ENCODE results near the gene PPP3R1. TPM values are rescaled to one million over a fixed set of nuclear protein-coding genes. Genes with fewer than 3 reads are reported as not detected.

Gene PPP3R1
- total and polyA plus RNA-seq, 2 of the 8 experiments (the other 6 are each of a cell fraction or from before 2014, with no cell fraction given): 9.3 to 85.1 TPM

DNA sequence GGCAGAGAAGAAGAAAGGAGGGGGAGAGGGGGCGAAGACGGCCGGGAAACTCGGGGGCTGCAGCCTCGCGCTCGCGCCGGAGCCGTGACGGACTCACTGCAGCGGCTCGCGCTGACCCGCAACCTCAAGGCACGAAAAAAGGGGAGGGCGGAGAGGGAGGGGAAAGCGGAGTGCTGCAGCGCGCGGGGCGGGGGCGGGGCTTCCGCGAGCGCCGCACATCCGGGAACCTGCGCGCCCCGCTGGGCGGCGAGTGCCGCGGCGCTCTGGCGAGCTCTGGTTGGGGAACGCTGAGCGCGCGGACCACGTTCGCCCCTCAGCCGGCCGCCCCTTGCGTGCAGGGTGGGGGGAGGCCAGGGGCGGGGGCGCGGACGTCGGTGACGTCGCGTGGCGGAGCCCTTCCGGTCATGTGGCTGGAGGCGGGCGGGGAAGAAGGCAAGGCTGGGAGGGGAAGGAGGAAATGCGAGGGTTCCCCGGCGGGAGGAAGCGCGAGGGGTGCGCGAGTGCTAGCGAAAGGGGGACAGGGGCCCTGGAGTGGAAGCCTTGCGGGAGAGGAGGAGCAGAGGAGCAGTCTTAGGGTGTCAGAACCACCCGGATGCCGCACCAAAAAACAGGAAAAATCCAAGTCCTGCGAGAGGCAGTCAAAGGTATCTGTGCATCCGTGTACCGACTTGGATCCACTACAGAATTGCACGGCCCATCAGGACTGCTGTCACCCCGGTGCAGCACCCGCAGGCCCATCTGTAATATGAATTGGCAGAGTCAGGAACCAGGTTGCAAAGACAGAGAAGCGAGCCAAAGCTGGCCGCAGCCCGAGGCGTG lies at the start of gene PPP3R1 (continued):
- TF ChIP-seq CTBP2 (IDR thresholded peaks at IDR 0.05; ENCODE audit: borderline replicate concordance, insufficient read depth, insufficient read length, low read length) (peak; percentile 64), SP2 (IDR thresholded peaks at IDR 0.05; ENCODE audit: low read length) (no peak), TAF7 (optimal IDR thresholded peaks at IDR 0.05; ENCODE audit: borderline replicate concordance, low read depth, low read length) (no peak), EGR1 (IDR thresholded peaks at IDR 0.05; ENCODE audit: borderline replicate concordance, low read depth, low read length) (peak; percentile 69), EP300 (IDR thresholded peaks at IDR 0.05; ENCODE audit: borderline replicate concordance in 1 of 2, low read depth in 2 of 2, low read length in 2 of 2) (peak in 1 of 2 experiments; percentile 71; a peak in 2 of 3 replicates), SIRT6 (IDR thresholded peaks at IDR 0.05; ENCODE audit: low read length) (no peak), KDM4A (IDR thresholded peaks at IDR 0.05; ENCODE audit: low read depth, low read length, severe bottlenecking) (peak; percentile 62), NANOG (IDR thresholded peaks at IDR 0.05; ENCODE audit: insufficient read depth, low read depth, low read length, poor library complexity, severe bottlenecking) (peak; percentile 15), RAD21 (IDR thresholded peaks at IDR 0.05 in 1 of 2, conservative IDR thresholded peaks at IDR 0.05 in 1 of 2; ENCODE audit: low read depth in 2 of 2, low read length in 2 of 2) (no peak)
- TF ChIP-seq, protein P1, sequence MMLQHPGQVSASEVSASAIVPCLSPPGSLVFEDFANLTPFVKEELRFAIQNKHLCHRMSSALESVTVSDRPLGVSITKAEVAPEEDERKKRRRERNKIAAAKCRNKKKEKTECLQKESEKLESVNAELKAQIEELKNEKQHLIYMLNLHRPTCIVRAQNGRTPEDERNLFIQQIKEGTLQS (IDR thresholded peaks at IDR 0.05; ENCODE audit: insufficient read depth, low read depth, low read length): no peak

All from H1 (cell line).